ENCODE results near the gene CFAP68. TPM values are rescaled to one million over a fixed set of nuclear protein-coding genes. Genes with fewer than 3 reads are reported as not detected.
A peak's percentile ranks its signal among the peaks of the same experiment; 100 is the strongest.

Gene CFAP68
- total and polyA plus RNA-seq, 2 experiments from 2014 or later = 9.9 to 52.8 TPM

GRCh38 chr11:111913031-111913861, 33.9 kb downstream of the CFAP68 start:
- Histone ChIP-seq H3K9me2 (ENCODE audit: insufficient read depth) (no peaks in the 10 kb centered on the region), H3K4me2 (peak overlapping the region; percentile 62; the same call in 1 of the 2 replicates), H2AFZ (peak overlapping the region; percentile 85; the same call in 1 of the 2 replicates), H4K20me1 (replicated peaks; ENCODE audit: insufficient read depth) (no peaks in the 10 kb centered on the region), H3K27me3 (ENCODE audit: insufficient read depth) (no peaks in the 10 kb centered on the region), H3F3A (replicated peaks; ENCODE audit: low read depth) (peaks cover 3% of the 10 kb centered on the region; the same call in 1 of the 2 replicates), H3K4me3 (no peak overlapping the region), H3K36me3 (ENCODE audit: insufficient read depth) (no peaks in the 10 kb centered on the region), H3K27ac (ENCODE audit: low read depth) (no peak overlapping the region), H3K79me2 (replicated peaks; ENCODE audit: insufficient read depth) (no peaks in the 10 kb centered on the region), H3K4me1 (ENCODE audit: insufficient read depth) (peaks cover 35% of the 10 kb centered on the region)
- peaks cover 11% of the 10 kb centered on the region for H3K27me3 Mint-ChIP-seq (ENCODE audit: insufficient read depth, low read depth, poor library complexity)
- H3K9me3 Mint-ChIP-seq = no peaks in the 10 kb centered on the region; the same call in 2 of the 3 replicates
- H3K36me3 Mint-ChIP-seq (ENCODE audit: low read depth) = no peaks in the 10 kb centered on the region
- H3K27ac Mint-ChIP-seq = no peak overlapping the region
- TF ChIP-seq EZH2 (IDR thresholded peaks at IDR 0.05; ENCODE audit: low read depth, unreplicated experiment) (no peak), ZNF114 (CRISPR knock-in tag; IDR thresholded peaks at IDR 0.05) (no peak)
- H3K4me1 Mint-ChIP-seq = peaks cover 44% of the 10 kb centered on the region
- H3K4me3 Mint-ChIP-seq = no peak overlapping the region
- ATAC-seq (peak; percentile 25), DNase-seq (ENCODE audit: low spot score) (no peak)

GRCh38 chr11:111913997-111914396, 34.7 kb downstream of the CFAP68 start:
- H2AFZ ChIP-seq = 0 out of 2 replicates have a peak overlapping the region, but pooled peaks have one; percentile 18
- H3K4me1 Mint-ChIP-seq = peaks cover 49% of the 10 kb centered on the region
- H3K4me3 ChIP-seq = no peak overlapping the region
- H3K4me3 Mint-ChIP-seq = no peak overlapping the region
- H3K27ac ChIP-seq (ENCODE audit: low read depth) = no peak overlapping the region
- peaks cover 14% of the 10 kb centered on the region for H3K27me3 Mint-ChIP-seq (ENCODE audit: insufficient read depth, low read depth, poor library complexity)
- H3K4me2 ChIP-seq = no peak overlapping the region
- H3K36me3 ChIP-seq (ENCODE audit: insufficient read depth) = no peaks in the 10 kb centered on the region
- no peaks in the 10 kb centered on the region for H4K20me1 ChIP-seq (replicated peaks; ENCODE audit: insufficient read depth)
- no peaks in the 10 kb centered on the region for H3K36me3 Mint-ChIP-seq (ENCODE audit: low read depth)
- H3K4me1 ChIP-seq (ENCODE audit: insufficient read depth) = peaks cover 38% of the 10 kb centered on the region
- DNase-seq (ENCODE audit: low spot score) = no peak
- no peaks in the 10 kb centered on the region for H3K27me3 ChIP-seq (ENCODE audit: insufficient read depth)
- H3K9me2 ChIP-seq (ENCODE audit: insufficient read depth) = no peaks in the 10 kb centered on the region
- no peaks in the 10 kb centered on the region for H3K79me2 ChIP-seq (replicated peaks; ENCODE audit: insufficient read depth)
- H3F3A ChIP-seq (replicated peaks; ENCODE audit: low read depth) = peaks cover 3% of the 10 kb centered on the region; the same call in 1 of the 2 replicates
- no peak overlapping the region for H3K27ac Mint-ChIP-seq
- peaks cover 3% of the 10 kb centered on the region; the same call in 1 of the 3 replicates for H3K9me3 Mint-ChIP-seq
- no peak for TF ChIP-seq STAT1 (IDR thresholded peaks at IDR 0.05; ENCODE audit: unreplicated experiment)
- TF ChIP-seq REST (IDR thresholded peaks at IDR 0.05; ENCODE audit: unreplicated experiment) = no peak
- TF ChIP-seq CREB1 (CRISPR knock-in tag; IDR thresholded peaks at IDR 0.05; ENCODE audit: low read depth) = no peak
- TF ChIP-seq NANOG (IDR thresholded peaks at IDR 0.05; ENCODE audit: borderline replicate concordance) = no peak
- no peak for TF ChIP-seq EZH2 (IDR thresholded peaks at IDR 0.05; ENCODE audit: low read depth, unreplicated experiment)
- TF ChIP-seq ZNF462 (CRISPR knock-in tag; IDR thresholded peaks at IDR 0.05) = no peak
- no peak for TF ChIP-seq CTCF (conservative IDR thresholded peaks at IDR 0.05; ENCODE audit: low read depth in 2 of 2)
- ATAC-seq = no peak

Measured in GM23338 (cell line).